GM03348 (cell line): ENCODE results near the gene ARVCF.

Experiments
- DNase-seq: peaks from one replicate; pipeline ENCODE4 v3.0.0; 2012; ENCODE audit warnings: low spot score

Gene ARVCF

DNA sequence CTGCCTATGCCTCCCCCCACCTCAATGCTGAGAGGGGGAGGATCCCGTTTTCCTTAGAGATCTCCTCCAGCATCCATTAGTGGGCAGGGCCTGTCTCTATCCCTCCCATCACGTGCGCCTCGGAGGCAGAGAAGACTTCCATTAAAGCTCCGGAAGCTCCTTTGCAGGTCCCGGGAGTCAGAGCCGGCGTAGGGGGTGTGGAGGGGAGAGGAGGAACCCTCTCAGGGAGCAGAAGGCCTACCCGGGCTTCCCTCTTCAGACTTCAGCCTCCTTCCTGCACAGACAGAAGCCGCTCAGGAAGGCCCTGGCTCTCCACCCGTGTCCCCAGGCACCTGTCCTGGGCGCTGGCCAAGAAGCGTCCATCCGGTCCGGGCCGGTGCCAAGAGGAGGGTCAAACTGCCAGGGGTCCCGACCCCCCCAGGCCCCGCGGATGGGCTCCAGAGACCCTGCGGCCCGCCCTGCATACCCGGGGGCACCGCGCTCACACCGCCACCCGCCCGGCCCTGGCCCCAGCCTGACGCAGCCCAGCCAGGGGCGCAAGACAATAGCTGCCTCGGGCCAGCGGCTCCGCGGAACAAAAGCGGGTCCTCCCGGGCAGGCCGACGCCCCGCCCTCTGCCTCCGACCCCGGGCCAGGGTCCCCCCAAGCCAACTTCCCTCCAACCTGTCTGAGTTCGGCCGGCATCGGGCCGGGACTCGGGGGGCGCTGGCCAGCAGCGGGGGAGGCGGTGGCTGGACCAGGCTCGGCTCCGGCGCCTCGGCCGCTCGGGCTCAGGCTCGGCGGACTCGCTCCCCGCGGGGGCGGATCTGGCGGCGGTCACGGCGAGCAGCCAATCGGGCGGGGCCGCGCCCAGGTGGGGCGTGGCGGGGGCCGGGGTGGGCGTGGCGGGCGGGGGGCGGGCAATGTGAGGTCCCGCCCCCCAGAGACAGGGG is 29.9 kb downstream of the ARVCF start:
- peak; percentile 98 for DNase-seq

DNA sequence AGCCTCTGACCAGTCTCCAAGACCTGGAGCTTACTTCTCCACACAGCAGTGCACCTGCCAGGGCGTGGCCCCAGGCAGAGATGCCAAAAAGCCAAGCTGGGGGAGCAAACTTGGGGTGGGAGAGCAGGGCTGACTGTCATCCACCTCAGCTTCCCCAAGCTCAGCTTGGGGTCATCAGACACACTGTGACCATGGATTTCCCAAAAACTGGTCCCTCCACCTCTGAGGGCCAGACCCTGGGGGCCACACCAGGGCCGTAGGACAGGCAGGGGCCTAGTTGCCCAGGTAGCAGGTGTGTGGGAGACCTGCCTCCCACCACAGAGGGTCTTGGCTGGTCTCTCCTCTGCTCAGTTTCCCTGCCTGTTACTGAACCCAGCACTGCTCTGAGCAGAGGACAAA is 30.6 kb downstream of the ARVCF start:
- DNase-seq, result no peak

DNA sequence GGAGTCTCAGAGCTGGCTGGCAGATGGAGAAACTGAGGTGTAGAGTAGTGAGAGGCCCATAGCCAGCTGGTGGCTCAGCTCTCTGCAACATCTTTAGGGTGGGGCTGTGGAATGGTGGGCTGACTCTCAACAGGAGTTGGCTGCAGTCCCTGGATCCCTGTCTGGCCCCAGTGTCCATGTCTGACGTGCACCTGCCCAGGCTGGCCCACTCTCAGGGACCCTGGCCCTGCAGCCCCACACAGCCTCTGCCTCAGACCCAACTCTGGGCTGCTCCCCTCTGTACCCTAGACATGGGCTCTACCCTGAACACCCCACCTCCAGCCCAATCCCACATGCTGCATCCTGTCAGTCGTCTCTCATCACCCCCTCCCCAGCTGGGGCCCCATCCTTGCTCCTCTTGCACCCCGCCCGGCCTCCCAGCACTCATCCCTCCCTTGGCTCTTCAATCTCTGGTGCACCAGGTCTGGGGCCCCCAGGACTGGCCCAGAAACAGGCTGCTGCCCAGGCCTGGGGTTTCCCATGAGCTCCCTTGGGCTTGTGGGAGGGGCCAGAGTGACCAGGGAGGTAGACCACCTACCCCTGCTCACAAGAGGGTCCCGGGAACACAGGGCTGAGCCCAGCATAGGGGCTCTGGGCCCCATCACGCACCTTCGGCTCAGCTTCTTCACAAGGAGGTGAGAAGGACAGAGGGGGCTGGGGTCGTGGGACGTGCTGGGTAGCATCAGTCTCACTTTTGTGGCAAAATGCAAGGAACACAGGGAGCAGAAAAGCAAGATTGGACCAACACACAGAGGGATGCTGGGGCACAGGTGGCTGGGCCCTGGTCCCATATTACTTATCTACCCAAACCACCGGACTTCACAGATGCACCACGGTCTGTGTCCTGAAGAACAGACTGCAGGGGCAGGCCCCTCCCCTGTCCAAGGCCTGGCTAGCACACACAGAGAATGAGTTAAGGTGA is 31.5 kb downstream of the ARVCF start:
- DNase-seq, result no peak

DNA sequence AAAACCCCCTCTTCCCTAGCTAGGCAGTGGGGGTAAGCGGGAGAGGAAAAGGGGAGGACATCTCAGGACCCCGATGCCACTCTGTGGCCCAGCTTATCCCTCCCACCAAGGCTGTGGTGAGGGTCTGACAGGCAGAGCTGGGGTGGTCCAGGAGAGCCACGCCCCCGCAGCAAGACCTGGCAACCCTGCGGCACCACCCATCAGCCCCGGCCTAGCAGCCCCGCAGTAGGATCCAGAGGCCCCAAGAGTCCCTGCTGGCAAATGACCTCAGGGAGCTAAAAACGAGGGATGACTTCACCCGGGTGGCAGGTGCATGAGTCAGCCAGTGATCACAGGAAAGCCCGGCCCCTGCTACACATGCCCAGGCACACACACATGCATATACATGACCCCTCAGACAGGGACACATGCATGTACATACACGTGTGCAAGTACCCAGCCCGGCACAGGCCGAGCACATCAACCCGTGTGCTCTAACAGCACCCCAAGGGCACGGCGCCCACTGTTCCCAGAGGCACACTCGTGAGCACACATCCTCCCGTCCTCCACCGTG is 32.3 kb downstream of the ARVCF start:
- DNase-seq, result peak; percentile 80

DNA sequence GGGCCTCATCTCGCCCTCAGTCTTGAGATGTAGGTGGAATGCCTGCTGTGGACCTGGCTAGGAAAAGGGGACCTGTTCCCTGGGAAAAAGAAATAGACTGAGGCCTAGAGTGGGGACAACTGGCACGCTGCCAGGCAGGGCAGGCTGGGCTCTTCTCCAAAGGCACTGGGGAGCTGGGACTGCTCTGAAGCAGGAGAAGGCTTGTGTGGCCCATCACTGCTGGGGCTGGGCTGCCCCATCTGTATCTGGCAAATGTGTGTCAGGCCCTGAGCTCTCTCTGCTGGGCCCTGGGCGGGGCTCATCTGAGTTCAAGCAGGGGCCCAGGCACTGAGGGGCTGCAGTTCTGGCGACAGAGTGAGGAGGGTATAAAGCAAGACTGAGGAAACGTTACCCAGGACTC is 32.9 kb downstream of the ARVCF start:
- DNase-seq, result no peak

DNA sequence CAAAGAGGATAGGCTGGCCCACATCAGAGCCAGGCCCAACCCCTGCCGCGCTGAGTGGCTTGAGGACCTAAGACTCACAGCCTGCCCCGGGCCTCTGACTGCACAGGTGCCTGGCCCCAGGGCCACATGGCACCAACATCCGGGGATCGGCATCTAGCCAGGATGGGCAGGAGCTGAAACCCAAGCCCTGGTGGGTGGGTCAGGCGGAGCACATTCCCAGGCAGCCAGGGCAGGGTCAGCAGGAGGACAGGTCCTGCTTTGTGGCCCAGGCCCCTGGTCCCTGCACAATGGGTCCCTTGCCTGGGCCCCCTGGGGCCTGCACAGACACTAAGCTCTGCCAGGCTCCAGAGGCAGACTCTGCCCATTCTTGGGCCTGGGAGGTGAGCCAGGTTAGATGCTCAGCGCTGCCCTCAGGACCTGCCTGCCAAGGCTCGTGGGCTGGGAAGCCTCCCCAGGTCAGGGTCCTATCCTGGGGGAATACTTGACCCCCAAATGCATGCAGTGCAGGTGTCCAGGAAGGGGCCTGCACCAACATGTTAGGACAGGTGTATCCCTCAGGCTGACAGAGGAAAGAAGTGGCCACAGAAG is 33.5 kb downstream of the ARVCF start:
- DNase-seq, result no peak

DNA sequence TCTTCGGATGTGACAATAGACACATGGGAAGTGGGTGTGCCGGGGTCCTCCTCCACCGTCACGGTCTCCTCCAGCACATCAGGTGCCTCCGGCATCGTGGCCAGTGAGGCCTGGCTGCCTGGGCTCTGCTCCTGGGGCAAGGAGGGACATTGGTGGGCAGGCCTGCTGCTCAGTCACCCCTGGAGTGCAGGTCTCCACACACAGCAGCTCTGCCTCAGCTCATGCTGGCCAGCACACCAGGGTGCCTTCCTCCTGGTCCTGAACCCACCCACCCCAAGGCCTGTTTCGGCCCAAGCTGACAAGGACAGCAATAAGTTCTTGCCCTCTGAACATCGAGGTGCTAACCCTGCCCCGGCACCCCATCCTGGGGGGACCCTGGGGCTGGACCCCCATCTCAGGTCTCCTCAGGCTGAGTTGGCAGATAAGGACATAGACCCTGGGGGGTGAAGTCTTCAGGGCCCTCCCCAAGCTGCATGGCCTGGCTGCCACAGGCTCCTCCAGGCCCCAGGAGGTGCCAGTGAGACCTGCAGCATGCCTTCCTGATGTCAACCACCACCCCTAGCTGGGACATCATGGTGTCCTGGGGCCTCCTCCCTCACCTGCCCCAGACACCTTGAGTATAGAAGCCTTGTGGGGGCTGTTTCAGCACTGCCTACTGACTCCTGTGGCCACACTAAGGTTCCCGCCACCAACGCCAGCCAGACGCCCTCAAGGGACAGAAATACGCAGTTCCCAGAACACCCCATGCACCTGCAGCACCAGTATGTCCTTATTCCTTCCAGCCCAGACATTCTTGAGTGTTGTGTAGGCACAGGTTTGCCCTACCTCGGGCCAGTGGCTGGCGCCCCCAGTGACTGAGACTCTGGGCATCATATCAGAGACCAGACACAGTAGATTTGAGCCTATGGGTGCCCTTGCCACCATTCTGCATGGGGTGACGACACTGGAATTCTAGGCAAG is 34.4 kb downstream of the ARVCF start:
- DNase-seq, result no peak

DNA sequence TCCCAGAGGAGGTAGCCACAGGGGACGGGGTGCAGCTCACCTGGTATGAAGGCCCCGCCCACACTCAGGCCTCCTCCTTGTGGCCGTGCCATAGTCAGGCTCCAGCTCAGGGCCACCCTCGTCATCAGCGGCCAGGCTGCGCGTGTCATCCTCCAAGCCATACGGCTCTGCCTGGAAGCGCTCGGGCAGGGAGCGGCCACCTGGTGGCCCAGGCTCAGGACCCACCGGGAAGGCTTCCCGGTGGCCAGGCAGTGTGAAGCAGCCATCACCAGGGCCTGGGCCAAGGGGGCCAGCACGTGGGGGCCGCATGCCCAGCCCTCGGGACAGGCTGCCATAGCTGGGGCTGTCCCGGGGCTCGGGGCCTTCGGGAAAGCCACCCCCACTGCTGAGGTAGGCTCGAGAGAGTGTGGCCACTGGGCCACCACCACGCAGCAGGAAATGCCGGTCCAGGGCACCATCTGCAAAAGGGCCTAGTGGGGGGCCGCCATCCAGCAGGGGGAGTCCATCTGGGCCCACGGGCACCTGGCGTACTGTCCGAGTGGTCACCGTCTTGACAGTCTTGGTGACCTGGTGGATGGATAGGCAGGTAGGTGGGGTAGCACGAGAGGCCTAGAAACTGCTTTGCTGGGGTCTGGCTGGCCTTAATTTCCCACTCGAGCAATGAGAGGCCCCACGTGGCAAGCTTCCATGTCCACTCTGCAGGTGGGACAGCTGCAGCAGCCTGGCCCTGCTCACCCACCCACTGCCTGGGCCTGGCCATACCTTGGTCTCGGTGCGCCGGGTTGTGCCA is 35.3 kb downstream of the ARVCF start:
- DNase-seq, result no peak

DNA sequence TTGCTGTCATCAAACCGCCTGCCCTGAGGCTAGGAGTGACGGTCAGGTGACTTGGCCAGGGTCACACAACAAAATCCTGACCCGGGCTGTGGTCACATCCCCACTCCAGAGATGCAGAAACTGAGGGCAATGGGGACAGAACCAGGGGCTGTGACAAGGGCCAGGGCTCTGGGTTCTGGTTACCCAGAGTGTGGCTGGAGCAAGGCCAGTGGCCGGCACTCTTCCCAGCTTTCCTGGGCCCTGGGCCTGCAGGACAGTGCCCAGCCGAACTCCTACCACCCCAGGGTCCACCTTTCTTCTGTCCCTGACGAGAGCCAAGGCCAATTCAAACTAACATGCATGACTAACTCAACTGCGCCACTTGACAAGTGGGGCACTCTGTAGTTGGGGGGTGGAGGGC is 35.9 kb downstream of the ARVCF start:
- no peak for DNase-seq

DNA sequence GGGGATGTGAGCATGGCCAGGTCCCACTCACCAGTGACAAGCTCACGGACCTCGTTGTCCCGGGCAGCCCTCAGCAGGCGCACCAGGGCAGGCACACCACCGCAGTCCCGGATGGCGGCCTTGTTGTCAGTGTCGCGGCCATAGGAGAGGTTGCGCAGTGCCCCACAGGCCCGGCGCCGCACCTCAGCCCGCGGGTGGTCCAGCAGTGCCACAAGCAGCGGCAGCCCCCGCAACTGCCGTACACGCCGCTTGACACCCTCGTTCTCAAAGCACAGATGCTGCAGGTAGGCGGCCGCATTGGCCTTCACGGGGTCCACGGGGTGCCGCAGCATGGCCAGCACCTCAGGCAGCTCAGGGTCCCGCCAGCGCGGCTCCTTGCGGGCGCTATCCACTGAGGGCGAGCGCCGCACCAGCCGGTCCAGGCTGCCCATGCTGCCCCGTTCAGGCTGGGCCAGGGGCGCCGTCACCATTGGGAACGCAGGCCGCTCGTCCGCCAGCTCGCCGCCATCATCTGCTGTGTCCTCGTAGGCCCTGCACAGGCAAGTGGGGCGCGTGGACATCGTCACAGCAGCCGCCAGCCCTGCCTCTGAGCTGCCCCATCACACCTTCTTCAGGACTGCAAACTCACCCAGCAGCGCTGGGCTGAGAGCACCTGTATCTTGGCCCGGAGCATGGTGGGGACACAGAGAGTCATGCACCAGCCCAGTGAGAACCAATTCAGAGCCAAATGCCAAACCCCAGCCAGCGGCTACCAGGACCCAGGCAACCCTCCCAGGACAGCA is 36.7 kb downstream of the ARVCF start:
- no peak for DNase-seq

DNA sequence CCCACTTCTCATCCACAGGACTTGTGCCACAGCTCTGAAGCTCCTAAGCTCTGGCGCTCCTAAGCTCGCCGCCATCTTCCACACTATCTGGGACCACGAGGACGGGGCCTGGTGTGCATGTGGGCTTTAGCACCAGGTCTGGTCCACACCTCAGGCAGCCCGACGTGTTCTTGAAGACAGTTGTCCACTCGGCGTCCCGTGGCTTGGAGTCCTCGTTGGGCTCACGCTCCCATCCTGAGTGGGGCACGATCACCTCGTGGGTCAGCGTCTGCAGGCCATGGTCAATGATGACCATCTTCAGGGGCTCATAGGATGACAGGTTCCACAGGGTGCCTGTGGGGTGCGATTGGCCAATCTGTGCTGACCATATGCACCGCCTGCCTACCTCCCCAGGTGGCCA is 37.9 kb downstream of the ARVCF start:
- DNase-seq, result no peak

DNA sequence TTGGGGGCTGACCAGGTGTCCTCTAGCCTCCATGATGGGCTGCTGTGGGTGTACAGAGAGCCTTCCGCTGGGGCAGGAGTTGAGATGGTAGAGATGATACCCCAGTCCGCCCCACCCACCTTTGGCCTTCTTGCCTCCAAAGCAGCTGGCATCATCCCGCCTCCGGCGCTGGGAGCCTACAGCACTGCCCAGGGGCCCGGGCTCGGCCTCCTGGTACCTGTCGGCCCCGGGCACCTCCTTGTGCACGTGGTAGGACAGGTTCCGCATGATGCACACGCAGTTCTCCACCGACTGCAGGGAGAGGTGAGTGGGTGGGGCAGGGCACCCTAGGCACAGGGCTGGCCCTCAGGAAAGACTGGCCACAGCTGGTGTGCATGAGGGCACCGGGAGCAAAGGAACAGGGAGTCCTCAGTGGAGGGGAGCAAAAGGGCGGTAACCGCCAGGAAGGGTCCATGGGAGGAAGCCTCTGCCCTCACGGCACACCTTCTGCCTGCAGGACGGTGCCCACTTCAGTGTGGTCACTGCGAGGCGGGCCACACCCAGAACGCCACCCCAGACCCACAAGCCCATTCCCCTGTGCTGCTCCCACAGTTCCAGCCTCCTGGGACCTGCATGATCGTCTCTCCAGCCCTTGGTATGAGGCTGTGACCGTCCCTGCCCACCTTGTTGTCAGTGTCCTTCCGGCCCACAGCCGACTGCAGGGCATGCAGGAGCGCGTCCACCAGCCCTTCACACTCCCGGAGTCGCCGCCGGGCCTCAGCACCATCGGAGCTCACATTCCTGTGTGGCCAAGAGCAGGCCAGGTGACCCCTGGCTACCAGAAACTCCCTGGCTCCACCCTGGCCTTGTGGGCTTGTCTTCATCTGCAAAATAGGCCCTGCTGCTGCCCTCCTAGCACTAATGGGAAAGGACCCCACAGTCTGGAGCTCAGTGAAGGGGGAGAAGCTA is 39.1 kb downstream of the ARVCF start:
- no peak for DNase-seq

DNA sequence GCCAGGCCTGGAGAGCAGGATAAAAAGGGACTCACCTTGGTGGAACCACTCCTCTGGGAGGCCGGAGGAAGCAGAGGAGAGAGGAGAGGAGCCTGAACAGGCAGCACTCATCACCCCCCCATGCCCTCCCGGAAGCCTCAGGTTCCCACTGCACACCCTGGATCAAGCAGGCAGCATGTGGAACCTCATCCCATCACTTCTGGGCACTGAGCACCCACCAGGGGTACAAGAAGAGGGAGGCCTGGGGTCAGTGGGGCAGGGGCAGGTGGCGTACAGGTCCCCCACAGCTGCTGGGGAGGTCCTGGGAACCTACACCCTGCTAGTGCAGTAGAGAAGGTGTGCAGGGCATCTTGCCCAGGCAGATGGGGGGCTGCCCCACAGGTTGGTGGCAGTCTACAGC is 40.0 kb downstream of the ARVCF start:
- no peak for DNase-seq

DNA sequence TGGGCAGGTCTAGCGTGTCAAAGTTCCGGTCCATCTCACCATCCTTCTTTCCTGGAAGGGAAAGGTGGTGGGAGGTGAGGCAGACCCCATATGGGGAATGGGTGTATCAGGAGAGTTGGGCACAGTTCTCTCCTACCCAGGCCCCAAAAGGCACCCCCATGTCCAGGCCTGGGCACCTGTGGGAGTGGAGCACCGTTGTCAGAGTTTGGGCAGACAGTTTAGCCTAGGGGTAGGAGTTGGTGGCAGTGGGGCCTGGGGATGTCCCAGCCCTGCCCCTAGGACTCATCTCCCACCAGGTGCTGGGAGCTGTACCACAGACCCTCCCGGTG is 41.0 kb downstream of the ARVCF start:
- DNase-seq, result no peak

DNA sequence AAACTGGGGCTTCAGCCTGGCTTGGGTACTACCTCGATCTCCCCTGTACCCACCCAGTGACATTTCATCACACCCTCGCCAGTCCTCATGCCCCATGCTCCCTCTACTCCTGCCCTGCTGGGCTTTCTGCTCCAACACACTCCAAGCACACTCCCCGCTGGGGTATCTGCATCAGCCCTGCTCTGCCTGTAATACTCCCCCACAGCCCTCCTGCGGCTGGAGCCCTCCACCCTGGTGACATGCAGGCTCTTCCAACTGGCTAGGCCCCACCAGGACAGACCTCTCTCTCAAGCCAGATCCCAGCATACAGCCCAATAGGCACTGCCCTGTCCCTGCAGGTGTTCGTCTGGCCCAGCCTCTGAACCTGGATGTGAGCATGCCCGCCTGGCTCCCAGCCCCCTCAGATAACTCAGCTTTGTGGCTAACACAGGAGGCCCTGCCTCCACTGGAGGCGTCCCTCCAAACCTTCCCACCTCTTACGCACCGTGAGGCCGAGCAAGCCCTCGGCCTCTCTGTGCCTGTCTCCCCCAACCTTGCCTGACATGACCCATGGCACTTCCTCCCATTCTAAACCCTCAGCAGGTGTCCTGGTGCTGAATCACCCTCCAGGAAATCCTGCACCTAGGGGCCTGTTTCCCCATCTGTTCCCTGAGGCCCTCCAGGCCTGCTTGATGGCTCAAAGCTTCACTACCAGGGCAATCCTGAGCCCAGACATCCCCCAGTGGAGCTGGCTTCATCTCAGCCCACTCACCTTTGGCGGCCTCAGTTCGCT is 41.5 kb downstream of the ARVCF start:
- DNase-seq, result no peak

DNA sequence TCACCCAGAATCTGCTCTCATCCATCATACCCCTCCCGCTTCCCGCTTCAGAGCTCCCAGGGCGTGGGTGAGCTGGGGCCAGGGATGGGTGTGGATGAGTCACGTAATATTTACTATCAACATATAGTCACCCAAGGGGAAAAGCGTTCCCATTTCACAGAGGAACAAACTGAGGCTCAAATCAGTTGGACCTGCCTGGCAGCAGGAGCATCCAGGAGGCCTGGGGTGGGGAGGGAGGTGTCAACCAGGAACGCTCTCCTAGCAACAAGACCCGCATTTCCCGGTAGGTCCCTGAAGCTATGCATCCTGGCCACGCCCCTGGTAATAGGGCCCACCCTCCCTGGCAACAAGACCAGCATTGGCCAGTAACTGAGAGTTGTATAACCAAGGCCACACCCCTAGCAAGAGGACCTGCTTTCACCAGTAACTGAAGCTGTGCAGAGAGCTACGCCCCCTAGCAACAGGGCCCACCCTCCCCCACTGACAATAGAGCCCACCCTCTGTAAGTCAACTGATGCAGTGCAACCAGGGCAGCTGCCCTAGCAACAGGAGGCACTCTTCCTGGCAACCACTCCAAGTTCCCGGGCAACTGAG is 42.3 kb downstream of the ARVCF start:
- peak; percentile 69 for DNase-seq
